Right lobe of liver (tissue), 4 donors: Measurements from ENCODE around the gene CASR.

ENCODE experiments used
- POLR2A ChIP-seq: fragments of 450-650 bp; IDR thresholded peaks from one replicate; pipeline ENCODE4 v1.6.1; 2017; ENCODE audit warnings: antibody characterized with exemption, mild to moderate bottlenecking
- TF ChIP-seq, protein P1 (sequence below), 4 donors: fragments of 200-600 bp in 3 of 4; fragments of 450-650 bp in 1 of 4; IDR thresholded peaks; one replicate each; pipeline versions ENCODE4 v1.5.1 to v1.8.0; 2016 to 2022; ENCODE audit warnings: antibody characterized with exemption in 4 of 4, mild to moderate bottlenecking in 2 of 4
- donor health status: DM: no; HTN: no; CAD: no.
- donor health status: DM: no; HTN: no; CAD: no.
- donor health status: DM: no; HTN: yes; CAD: no.

DNA sequence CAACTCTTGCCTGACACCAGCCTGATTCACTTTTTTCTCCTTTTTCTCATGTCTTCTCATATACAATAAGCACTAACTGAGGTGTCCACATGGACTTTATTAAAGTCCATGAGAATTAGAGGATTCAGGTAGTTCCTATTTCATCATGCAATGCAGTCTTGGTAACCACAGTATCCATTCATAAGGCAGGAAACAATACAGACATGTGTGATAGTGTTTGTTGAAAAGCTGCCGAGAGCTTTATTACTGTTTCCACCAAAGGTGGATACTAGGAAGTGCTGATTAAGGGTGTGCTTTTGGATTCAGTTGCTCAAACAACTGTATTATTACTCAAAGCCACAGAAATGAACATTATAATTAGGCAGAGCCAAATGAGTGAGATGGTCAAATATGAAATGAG lies 5.3 kb downstream of the CASR start:
- TF ChIP-seq, protein P1, sequence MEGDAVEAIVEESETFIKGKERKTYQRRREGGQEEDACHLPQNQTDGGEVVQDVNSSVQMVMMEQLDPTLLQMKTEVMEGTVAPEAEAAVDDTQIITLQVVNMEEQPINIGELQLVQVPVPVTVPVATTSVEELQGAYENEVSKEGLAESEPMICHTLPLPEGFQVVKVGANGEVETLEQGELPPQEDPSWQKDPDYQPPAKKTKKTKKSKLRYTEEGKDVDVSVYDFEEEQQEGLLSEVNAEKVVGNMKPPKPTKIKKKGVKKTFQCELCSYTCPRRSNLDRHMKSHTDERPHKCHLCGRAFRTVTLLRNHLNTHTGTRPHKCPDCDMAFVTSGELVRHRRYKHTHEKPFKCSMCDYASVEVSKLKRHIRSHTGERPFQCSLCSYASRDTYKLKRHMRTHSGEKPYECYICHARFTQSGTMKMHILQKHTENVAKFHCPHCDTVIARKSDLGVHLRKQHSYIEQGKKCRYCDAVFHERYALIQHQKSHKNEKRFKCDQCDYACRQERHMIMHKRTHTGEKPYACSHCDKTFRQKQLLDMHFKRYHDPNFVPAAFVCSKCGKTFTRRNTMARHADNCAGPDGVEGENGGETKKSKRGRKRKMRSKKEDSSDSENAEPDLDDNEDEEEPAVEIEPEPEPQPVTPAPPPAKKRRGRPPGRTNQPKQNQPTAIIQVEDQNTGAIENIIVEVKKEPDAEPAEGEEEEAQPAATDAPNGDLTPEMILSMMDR (IDR thresholded peaks at IDR 0.05): no peak
- TF ChIP-seq POLR2A: no peak
